Ishikawa (cell line): ENCODE measurements around the gene STUM.

Experiments used
- CEBPB ChIP-seq: IDR thresholded peaks from 2 replicates; pipeline ENCODE4 v1.6.1; 2012
- CREB1 ChIP-seq: IDR thresholded peaks from 2 replicates; pipeline ENCODE4 v1.6.1; 2012; ENCODE audit warnings: low read depth
- EGR1 ChIP-seq: IDR thresholded peaks from 2 replicates; pipeline ENCODE4 v1.6.1; 2012
- EP300 ChIP-seq: IDR thresholded peaks from 2 replicates; pipeline ENCODE4 v1.6.1; 2012; ENCODE audit warnings: borderline replicate concordance
- FOXM1 ChIP-seq: IDR thresholded peaks from 2 replicates; pipeline ENCODE4 v1.6.1; 2012; ENCODE audit warnings: low read depth, borderline replicate concordance
- NFIC ChIP-seq: IDR thresholded peaks from 2 replicates; pipeline ENCODE4 v1.6.1; 2012
- RAD21 ChIP-seq: IDR thresholded peaks from 2 replicates; pipeline ENCODE4 v1.6.1; 2012; ENCODE audit warnings: low read depth
- TAF1 ChIP-seq: IDR thresholded peaks from 2 replicates; pipeline ENCODE4 v1.6.1; 2012; ENCODE audit warnings: low read depth, mild to moderate bottlenecking
- TCF12 ChIP-seq: IDR thresholded peaks from 2 replicates; pipeline ENCODE4 v1.6.1; 2012; ENCODE audit warnings: low read depth
- TEAD4 ChIP-seq: IDR thresholded peaks from 2 replicates; pipeline ENCODE4 v1.6.1; 2012
- YY1 ChIP-seq: IDR thresholded peaks from 2 replicates; pipeline ENCODE4 v1.6.1; 2012; ENCODE audit warnings: low read depth
- ZBTB7A ChIP-seq: IDR thresholded peaks from 2 replicates; pipeline ENCODE4 v1.6.1; 2012; ENCODE audit warnings: low read depth
- TF ChIP-seq, protein P1 (sequence below): IDR thresholded peaks from 2 replicates; pipeline ENCODE4 v1.6.1; 2012
- TF ChIP-seq, protein P2 (sequence below): IDR thresholded peaks from 2 replicates; pipeline ENCODE4 v1.6.1; 2012; ENCODE audit warnings: low read depth, mild to moderate bottlenecking
- TF ChIP-seq, protein P3 (sequence below): IDR thresholded peaks from 2 replicates; pipeline ENCODE4 v1.6.1; 2012

STUM gene

DNA sequence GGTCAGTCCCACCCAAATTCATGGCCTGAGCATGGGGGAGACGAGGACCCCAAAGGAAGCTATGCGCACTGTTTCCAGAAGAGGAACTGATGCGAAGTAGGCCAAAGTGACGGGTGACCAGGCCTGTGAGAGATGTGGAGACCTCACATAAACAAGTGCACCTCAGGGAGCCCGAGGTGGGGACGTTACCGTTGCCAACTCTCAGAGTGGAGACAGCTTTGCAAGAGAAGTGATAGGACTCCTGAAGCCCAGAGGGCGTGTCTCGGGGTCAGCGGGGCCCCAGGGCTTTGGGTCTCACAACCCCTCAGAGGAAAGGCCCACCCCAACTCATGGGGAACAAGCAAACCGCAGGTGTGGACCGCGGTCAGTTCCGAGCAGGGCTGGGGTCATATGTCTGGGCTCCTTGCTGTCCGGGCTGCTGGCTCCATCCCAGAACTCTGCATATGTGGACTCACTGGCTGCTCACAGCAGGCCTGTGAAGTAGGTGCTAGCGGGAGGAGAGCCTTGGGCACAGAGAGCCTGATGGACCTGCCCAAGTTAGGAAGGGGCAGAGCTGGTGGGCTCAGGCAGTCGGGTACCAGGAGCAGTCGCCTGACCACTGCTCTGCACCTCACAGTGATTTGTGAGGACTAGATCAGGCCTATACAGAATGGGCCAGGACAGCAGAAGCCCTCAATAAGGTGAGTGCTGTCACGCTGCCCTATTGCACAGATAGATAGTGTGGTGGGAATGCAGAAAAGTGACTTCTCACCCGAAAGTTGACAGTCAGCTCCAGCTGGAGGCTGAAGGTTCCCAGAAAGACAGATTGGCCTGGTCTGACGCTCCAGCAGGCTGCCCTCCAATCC lies 26.2 kb downstream of the STUM start:
- no peak for TF ChIP-seq FOXM1
- no peak for TF ChIP-seq TEAD4
- TF ChIP-seq CREB1: no peak
- TF ChIP-seq EP300: no peak
- no peak for TF ChIP-seq TAF1
- TF ChIP-seq, protein P1, sequence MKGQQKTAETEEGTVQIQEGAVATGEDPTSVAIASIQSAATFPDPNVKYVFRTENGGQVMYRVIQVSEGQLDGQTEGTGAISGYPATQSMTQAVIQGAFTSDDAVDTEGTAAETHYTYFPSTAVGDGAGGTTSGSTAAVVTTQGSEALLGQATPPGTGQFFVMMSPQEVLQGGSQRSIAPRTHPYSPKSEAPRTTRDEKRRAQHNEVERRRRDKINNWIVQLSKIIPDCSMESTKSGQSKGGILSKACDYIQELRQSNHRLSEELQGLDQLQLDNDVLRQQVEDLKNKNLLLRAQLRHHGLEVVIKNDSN: no peak
- no peak for TF ChIP-seq YY1

DNA sequence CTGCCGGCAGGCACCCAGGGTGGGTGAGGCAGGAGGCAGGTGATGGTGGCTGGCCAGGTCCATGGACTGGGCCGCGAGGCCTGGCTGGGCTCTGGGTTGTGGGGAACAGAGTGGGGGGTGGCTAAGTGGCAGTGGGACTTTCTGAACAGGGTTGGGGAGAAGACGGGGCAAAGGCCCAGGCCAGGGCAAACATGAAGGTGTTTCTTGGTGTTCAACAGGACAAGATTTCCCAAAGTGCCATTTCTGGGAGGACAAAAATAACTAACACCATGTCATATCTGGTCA lies 26.8 kb downstream of the STUM start:
- TF ChIP-seq ZBTB7A: no peak
- no peak for TF ChIP-seq TCF12
- no peak for TF ChIP-seq YY1
- TF ChIP-seq CEBPB: no peak

DNA sequence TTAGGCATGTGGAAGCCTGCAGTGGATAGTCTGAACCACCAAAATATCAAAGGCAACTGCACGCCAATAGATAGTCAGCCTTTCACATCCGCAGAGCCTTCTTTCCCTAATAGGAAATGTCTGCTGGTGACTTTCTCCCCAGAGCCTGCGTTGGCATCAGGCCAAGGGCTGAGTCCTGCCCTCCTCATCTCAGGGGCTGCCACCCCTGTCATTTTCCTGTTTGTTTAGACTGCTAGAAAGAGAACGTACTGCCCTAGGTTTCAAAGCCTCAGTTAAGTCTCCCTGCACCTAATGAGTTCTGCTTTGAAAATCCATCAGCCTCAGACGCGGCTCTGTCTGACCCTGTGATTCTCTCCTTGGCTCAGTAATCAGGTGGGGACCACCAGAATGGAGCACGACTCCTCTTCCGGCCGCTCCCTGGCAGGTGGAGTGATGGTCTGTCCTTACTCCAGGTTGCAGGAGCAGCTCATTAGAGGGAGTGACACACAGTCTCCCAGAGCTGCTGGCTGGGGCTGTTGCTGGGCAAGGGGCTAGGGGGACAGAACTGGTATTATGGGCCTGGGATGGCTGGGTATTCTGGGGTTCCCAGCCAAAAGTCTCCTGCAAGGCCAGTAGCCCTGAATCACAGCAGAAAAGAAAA lies 27.3 kb downstream of the STUM start:
- TF ChIP-seq, protein P2, sequence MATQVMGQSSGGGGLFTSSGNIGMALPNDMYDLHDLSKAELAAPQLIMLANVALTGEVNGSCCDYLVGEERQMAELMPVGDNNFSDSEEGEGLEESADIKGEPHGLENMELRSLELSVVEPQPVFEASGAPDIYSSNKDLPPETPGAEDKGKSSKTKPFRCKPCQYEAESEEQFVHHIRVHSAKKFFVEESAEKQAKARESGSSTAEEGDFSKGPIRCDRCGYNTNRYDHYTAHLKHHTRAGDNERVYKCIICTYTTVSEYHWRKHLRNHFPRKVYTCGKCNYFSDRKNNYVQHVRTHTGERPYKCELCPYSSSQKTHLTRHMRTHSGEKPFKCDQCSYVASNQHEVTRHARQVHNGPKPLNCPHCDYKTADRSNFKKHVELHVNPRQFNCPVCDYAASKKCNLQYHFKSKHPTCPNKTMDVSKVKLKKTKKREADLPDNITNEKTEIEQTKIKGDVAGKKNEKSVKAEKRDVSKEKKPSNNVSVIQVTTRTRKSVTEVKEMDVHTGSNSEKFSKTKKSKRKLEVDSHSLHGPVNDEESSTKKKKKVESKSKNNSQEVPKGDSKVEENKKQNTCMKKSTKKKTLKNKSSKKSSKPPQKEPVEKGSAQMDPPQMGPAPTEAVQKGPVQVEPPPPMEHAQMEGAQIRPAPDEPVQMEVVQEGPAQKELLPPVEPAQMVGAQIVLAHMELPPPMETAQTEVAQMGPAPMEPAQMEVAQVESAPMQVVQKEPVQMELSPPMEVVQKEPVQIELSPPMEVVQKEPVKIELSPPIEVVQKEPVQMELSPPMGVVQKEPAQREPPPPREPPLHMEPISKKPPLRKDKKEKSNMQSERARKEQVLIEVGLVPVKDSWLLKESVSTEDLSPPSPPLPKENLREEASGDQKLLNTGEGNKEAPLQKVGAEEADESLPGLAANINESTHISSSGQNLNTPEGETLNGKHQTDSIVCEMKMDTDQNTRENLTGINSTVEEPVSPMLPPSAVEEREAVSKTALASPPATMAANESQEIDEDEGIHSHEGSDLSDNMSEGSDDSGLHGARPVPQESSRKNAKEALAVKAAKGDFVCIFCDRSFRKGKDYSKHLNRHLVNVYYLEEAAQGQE: no peak
- TF ChIP-seq, protein P3, sequence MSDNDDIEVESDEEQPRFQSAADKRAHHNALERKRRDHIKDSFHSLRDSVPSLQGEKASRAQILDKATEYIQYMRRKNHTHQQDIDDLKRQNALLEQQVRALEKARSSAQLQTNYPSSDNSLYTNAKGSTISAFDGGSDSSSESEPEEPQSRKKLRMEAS: no peak
- TF ChIP-seq YY1 (no peak), CEBPB (no peak), TEAD4 (no peak)

DNA sequence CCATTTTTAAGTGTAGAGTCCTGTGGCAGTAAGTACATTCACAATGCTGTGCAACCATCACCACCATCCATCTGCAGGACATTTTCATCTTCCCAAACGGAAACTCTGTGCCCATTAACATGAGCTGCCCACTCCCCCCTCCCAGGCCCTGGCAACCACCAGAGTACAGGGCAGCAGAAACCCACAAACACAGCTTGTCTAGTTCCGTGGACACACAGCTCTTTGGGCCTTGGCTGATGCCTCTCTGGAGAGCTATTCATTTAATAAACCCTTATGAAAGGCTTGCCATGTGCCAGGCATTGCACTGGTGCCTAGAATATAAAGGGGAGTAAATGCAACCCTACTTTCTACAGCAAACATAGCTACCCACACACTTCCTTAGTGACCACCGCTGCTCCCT lies 28.0 kb downstream of the STUM start:
- TF ChIP-seq, protein P3: no peak
- TF ChIP-seq TCF12 (no peak), EGR1 (no peak), TAF1 (no peak), TEAD4 (no peak), CREB1 (no peak), YY1 (no peak), CEBPB (no peak), ZBTB7A (no peak), NFIC (no peak), RAD21 (no peak), FOXM1 (no peak), EP300 (no peak)
- TF ChIP-seq, protein P1: no peak
- TF ChIP-seq, protein P2: no peak

DNA sequence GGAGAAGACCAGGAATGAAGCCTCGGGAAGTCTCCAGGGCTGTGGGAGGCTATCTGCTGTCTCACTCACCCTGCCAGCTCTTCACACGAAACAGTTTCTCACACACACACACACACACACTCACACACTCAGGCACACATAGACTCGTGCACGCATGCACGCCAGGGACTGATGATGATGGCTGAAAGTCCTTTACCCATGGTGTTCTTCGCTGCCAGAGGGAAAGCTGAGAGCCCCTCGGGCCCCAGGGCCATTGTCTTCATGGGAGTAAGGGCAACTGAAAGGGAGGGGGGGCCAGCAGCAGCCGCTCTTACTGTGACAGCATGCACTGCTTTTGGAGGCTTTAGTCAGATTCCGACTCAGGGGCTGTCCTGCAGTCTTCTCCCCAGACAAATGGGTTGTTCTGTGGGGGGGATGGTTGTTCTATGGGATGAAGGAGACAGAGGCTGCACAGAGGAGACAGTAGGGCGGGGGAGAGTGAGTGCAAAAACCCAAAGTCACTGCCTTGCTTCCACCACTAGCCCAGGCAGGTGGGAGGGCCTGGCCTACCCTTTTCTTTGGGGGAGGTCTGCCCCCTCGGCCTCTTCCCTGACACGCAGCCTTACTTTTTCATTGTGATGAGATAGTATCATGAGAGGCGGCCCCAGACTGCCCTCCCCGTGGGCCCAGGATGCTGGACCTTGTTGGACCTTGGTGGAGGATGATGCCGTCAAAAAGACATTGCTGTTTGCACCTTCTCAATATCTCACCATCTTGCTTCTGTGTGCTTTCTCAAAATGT lies 29.0 kb downstream of the STUM start:
- TF ChIP-seq TCF12 (no peak), ZBTB7A (no peak), CREB1 (no peak), TEAD4 (no peak), EGR1 (no peak), TAF1 (no peak), YY1 (no peak), EP300 (no peak), FOXM1 (no peak), RAD21 (no peak), CEBPB (no peak), NFIC (no peak)
- TF ChIP-seq, protein P1: no peak
- TF ChIP-seq, protein P2: no peak
- TF ChIP-seq, protein P3: no peak
